Activated T-cell treated with anti-CD3 and anti-CD28 coated beads, Interleukin-2, amount 50 U/mL, for 4 hours (primary cell): ENCODE results near the gene CUX1. TPM values are rescaled to one million over a fixed set of nuclear protein-coding genes. Genes with fewer than 3 reads are reported as not detected.

Experiments
- ATAC-seq, 2 donors: fragments of 200-7000 bp; cut with Tn5 transposase; one replicate each; pipeline ENCODE4 v1.10.0; 2021
- DNase-seq: peaks from one replicate; pipeline ENCODE4 v3.0.0-alpha.2; 2020
- H3K27me3 Mint-ChIP-seq: one replicate; pipeline ENCODE4 v1.8.0; 2021; ENCODE audit warnings: low read depth, mixed read lengths
- H3K36me3 Mint-ChIP-seq: one replicate; pipeline ENCODE4 v1.8.0; 2022; ENCODE audit warnings: mixed read lengths; ENCODE audit not compliant: insufficient read depth
- H3K4me1 Mint-ChIP-seq: one replicate; pipeline ENCODE4 v1.8.0; 2021; ENCODE audit warnings: low read depth, mixed read lengths
- H3K4me3 Mint-ChIP-seq: one replicate; pipeline ENCODE4 v1.8.0; 2021; ENCODE audit warnings: mild to moderate bottlenecking, moderate library complexity, mixed read lengths
- H3K9me3 Mint-ChIP-seq: one replicate; pipeline ENCODE4 v1.8.0; 2021; ENCODE audit warnings: mixed read lengths
- total RNA-seq, 3 donors: library from RNA; stranded (reverse); gene quantifications; one replicate each; pipeline ENCODE4 v1.2.1, GENCODE V29; 2021

Gene CUX1
- total RNA-seq, 3 donors from 2014 or later: 18.6 to 21.6 (median 20.7) TPM

- ATAC-seq (no peak), DNase-seq (no peak)
- H3K27me3 Mint-ChIP-seq: no peaks in the 10 kb centered on the region
- H3K4me3 Mint-ChIP-seq: no peak overlapping the region
- H3K36me3 Mint-ChIP-seq: peaks cover 10% of the 10 kb centered on the region
- no peaks in the 10 kb centered on the region for H3K4me1 Mint-ChIP-seq
- H3K9me3 Mint-ChIP-seq: no peaks in the 10 kb centered on the region
Measured at GRCh38 chr7:102153599-102153946, 336.1 kb downstream of the CUX1 start.

- no peaks in the 10 kb centered on the region for H3K4me1 Mint-ChIP-seq
- peaks cover 10% of the 10 kb centered on the region for H3K36me3 Mint-ChIP-seq
- no peaks in the 10 kb centered on the region for H3K9me3 Mint-ChIP-seq
- no peak overlapping the region for H3K4me3 Mint-ChIP-seq
- no peaks in the 10 kb centered on the region for H3K27me3 Mint-ChIP-seq
- ATAC-seq (no peak), DNase-seq (no peak)
Measured at GRCh38 chr7:102154425-102154824, 337.0 kb downstream of the CUX1 start.

- no peaks in the 10 kb centered on the region for H3K27me3 Mint-ChIP-seq
- H3K4me1 Mint-ChIP-seq: no peaks in the 10 kb centered on the region
- no peak overlapping the region for H3K4me3 Mint-ChIP-seq
- H3K9me3 Mint-ChIP-seq: no peaks in the 10 kb centered on the region
- peaks cover 10% of the 10 kb centered on the region for H3K36me3 Mint-ChIP-seq
- ATAC-seq: no peak
- DNase-seq: no peak
Measured at GRCh38 chr7:102155821-102156441, 338.5 kb downstream of the CUX1 start.

GRCh38 chr7:102156867-102157266, 339.4 kb downstream of the CUX1 start:
- no peaks in the 10 kb centered on the region for H3K4me1 Mint-ChIP-seq
- no peaks in the 10 kb centered on the region for H3K9me3 Mint-ChIP-seq
- DNase-seq: no peak
- no peak overlapping the region for H3K4me3 Mint-ChIP-seq
- no peak for ATAC-seq
- H3K27me3 Mint-ChIP-seq: no peaks in the 10 kb centered on the region
- peaks cover 10% of the 10 kb centered on the region for H3K36me3 Mint-ChIP-seq

- Mint-ChIP-seq H3K9me3 (no peaks in the 10 kb centered on the region), H3K36me3 (peaks cover 9% of the 10 kb centered on the region), H3K27me3 (no peaks in the 10 kb centered on the region), H3K4me1 (no peaks in the 10 kb centered on the region), H3K4me3 (no peak overlapping the region)
- ATAC-seq (no peak), DNase-seq (no peak)
Measured at GRCh38 chr7:102165136-102165535, 347.7 kb downstream of the CUX1 start.

GRCh38 chr7:102167254-102167653, 349.8 kb downstream of the CUX1 start:
- DNase-seq (no peak), ATAC-seq (no peak)
- Mint-ChIP-seq H3K4me1 (no peaks in the 10 kb centered on the region), H3K36me3 (peaks cover 11% of the 10 kb centered on the region), H3K27me3 (no peaks in the 10 kb centered on the region), H3K9me3 (no peaks in the 10 kb centered on the region), H3K4me3 (no peak overlapping the region)

- H3K4me1 Mint-ChIP-seq: no peaks in the 10 kb centered on the region
- no peak for DNase-seq
- no peaks in the 10 kb centered on the region for H3K9me3 Mint-ChIP-seq
- H3K4me3 Mint-ChIP-seq: no peak overlapping the region
- no peak for ATAC-seq
- peaks cover 11% of the 10 kb centered on the region for H3K36me3 Mint-ChIP-seq
- no peaks in the 10 kb centered on the region for H3K27me3 Mint-ChIP-seq
Measured at GRCh38 chr7:102169651-102170392, 352.4 kb downstream of the CUX1 start.

GRCh38 chr7:102170393-102170970, 353.1 kb downstream of the CUX1 start:
- DNase-seq (no peak), ATAC-seq (no peak)
- Mint-ChIP-seq H3K36me3 (peaks cover 11% of the 10 kb centered on the region), H3K9me3 (no peaks in the 10 kb centered on the region), H3K4me1 (no peaks in the 10 kb centered on the region), H3K4me3 (no peak overlapping the region), H3K27me3 (no peaks in the 10 kb centered on the region)

- DNase-seq (no peak), ATAC-seq (no peak)
- Mint-ChIP-seq H3K36me3 (peaks cover 9% of the 10 kb centered on the region), H3K4me3 (no peak overlapping the region), H3K4me1 (no peaks in the 10 kb centered on the region), H3K27me3 (no peaks in the 10 kb centered on the region), H3K9me3 (no peaks in the 10 kb centered on the region)
Measured at GRCh38 chr7:102173669-102174068, 356.2 kb downstream of the CUX1 start.

GRCh38 chr7:102175423-102176170, 358.2 kb downstream of the CUX1 start:
- Mint-ChIP-seq H3K9me3 (no peaks in the 10 kb centered on the region), H3K4me3 (no peak overlapping the region), H3K36me3 (peaks cover 11% of the 10 kb centered on the region), H3K4me1 (no peaks in the 10 kb centered on the region), H3K27me3 (no peaks in the 10 kb centered on the region)
- ATAC-seq (no peak), DNase-seq (no peak)

GRCh38 chr7:102178410-102178809, 361.0 kb downstream of the CUX1 start:
- Mint-ChIP-seq H3K27me3 (no peaks in the 10 kb centered on the region), H3K36me3 (peaks cover 20% of the 10 kb centered on the region), H3K9me3 (no peaks in the 10 kb centered on the region), H3K4me1 (no peaks in the 10 kb centered on the region), H3K4me3 (no peak overlapping the region)
- no peak for ATAC-seq
- DNase-seq: no peak

- Mint-ChIP-seq H3K9me3 (no peaks in the 10 kb centered on the region), H3K4me3 (no peak overlapping the region), H3K4me1 (no peaks in the 10 kb centered on the region), H3K27me3 (no peaks in the 10 kb centered on the region), H3K36me3 (peaks cover 17% of the 10 kb centered on the region)
- DNase-seq (no peak), ATAC-seq (no peak)
Measured at GRCh38 chr7:102180727-102181126, 363.3 kb downstream of the CUX1 start.

GRCh38 chr7:102181517-102181916, 364.1 kb downstream of the CUX1 start:
- Mint-ChIP-seq H3K36me3 (peaks cover 23% of the 10 kb centered on the region), H3K4me1 (no peaks in the 10 kb centered on the region), H3K9me3 (no peaks in the 10 kb centered on the region), H3K4me3 (no peak overlapping the region), H3K27me3 (no peaks in the 10 kb centered on the region)
- no peak for DNase-seq
- no peak for ATAC-seq

GRCh38 chr7:102182016-102182415, 364.6 kb downstream of the CUX1 start:
- Mint-ChIP-seq H3K4me3 (no peak overlapping the region), H3K27me3 (no peaks in the 10 kb centered on the region), H3K9me3 (no peaks in the 10 kb centered on the region), H3K4me1 (no peaks in the 10 kb centered on the region), H3K36me3 (peaks cover 23% of the 10 kb centered on the region)
- no peak for DNase-seq
- no peak for ATAC-seq
